Kidney (tissue), 14 donors: ENCODE data around the gene GDA. TPM values are rescaled to one million over a fixed set of nuclear protein-coding genes. Genes with fewer than 3 reads are reported as not detected.

Experiments used
- DNase-seq, 5 donors: peaks; one replicate each; pipeline ENCODE4 v3.0.0-alpha.2; 2013 to 2020
- FAIRE-seq: peaks from 2 replicates; lab custom pipeline; 2012; peaks lifted over from hg19 to GRCh38; lab: Jason Lieb, UNC
- H3K27ac ChIP-seq, 2 donors: one replicate each; pipeline ENCODE4 v1.7.0; 2013; ENCODE audit warnings: low read depth in 2 of 2, low read length in 2 of 2, inconsistent platforms in 1 of 2
- H3K27me3 ChIP-seq: one replicate; pipeline ENCODE4 v1.7.1; 2013; ENCODE audit warnings: low read length, inconsistent platforms; ENCODE audit not compliant: control insufficient read depth, insufficient read depth
- H3K36me3 ChIP-seq, 3 donors: one replicate each; pipeline versions ENCODE4 v1.7.0 to v1.7.1; 2013; ENCODE audit warnings: low read length in 3 of 3, control low read depth in 1 of 3, inconsistent platforms in 1 of 3; ENCODE audit not compliant: insufficient read depth in 3 of 3, control insufficient read depth in 2 of 3
- H3K4me1 ChIP-seq, 3 donors: one replicate each; pipeline versions ENCODE4 v1.7.0 to v1.7.1; 2013; ENCODE audit warnings: low read length in 3 of 3, inconsistent platforms in 1 of 3, low read depth in 1 of 3; ENCODE audit not compliant: control insufficient read depth in 2 of 3, insufficient read depth in 2 of 3
- H3K4me3 ChIP-seq, 3 donors: one replicate each; pipeline versions ENCODE4 v1.7.0 to v1.8.1; 2013; ENCODE audit warnings: low read length in 3 of 3, control low read depth in 1 of 3, inconsistent platforms in 1 of 3
- H3K9ac ChIP-seq, 3 donors: one replicate each; pipeline versions ENCODE4 v1.7.0 to v1.7.1; 2013; ENCODE audit warnings: low read length in 3 of 3, control low read depth in 1 of 3, inconsistent platforms in 1 of 3
- H3K9me3 ChIP-seq, 3 donors: one replicate each; pipeline versions ENCODE4 v1.7.0 to v1.7.1; 2013; ENCODE audit warnings: low read length in 3 of 3, control low read depth in 1 of 3, inconsistent platforms in 1 of 3; ENCODE audit not compliant: control insufficient read depth in 2 of 3, insufficient read depth in 1 of 3
- intact Hi-C: fragments of 100-400 bp; cut with DNase I; formaldehyde crosslinking; loops from one replicate; pipeline ENCODE4 v1.11.1; 2022
- polyA plus RNA-seq: library from polyadenylated mRNA; stranded (reverse); fragments of 350-450 nt; fragmentation: Illumina TruSeq; extraction: RNeasy Lipid Tissue Mini Kit (QIAGEN cat#74804); gene quantifications from one replicate; pipeline ENCODE4 v1.2.3, GENCODE V29; 2014; ENCODE audit warnings: low read depth, low replicate concordance; ENCODE audit not compliant: insufficient read depth
- total RNA-seq: library from RNA; stranded (reverse); fragmentation: NEBNext Ultra II Directional; extraction: Animal tissue kit (Norgen Biotek cat#: 25700); gene quantifications from one replicate; pipeline ENCODE4 v1.2.1, GENCODE V29; 2021
- TF ChIP-seq, protein P1 (sequence below): IDR thresholded peaks from 3 replicates; pipeline ENCODE4 v1.5.1; 2012; ENCODE audit warnings: mild to moderate bottlenecking, moderate library complexity, borderline replicate concordance; ENCODE audit not compliant: insufficient read depth; ENCODE audit errors: extremely low read depth
- donor health status: control.
- donor health status: control.
- donor health status: control.
- donor health status: control.
- donor health status: control.
- donor health status: DM: yes; HTN: yes; CAD: no.
- donor health status: Normal renal cell carcinoma (clear cell type).

GDA gene
- total and polyA plus RNA-seq, 2 donors from 2014 or later: 31.4 to 88.1 TPM

DNA sequence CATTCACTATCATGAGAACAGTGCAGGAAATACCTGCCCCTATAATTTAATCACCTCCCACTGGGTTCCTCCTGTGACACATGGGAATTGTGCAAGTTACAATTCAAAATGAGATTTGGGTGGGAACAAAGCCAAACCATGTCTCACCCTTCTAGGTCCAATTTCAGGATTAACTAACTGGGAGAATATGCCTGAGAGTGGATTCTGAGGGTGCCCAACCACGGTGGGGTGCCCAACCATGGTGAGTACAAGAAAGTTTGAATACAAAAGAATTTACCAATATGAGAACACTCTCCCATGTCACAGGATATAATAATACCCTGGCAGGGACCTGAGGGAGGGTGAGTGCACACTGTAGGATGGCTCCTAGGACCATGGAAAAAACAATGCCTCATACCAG is 17.2 kb upstream of the GDA start:
- Histone ChIP-seq H3K4me3 (no peak overlapping the region), H3K4me1 (no peaks in the 10 kb centered on the region), H3K27ac (no peak overlapping the region), H3K9me3 (no peaks in the 10 kb centered on the region), H3K9ac (no peak overlapping the region), H3K27me3 (no peaks in the 10 kb centered on the region), H3K36me3 (no peaks in the 10 kb centered on the region)
- FAIRE-seq (no peak), DNase-seq (no peak)
- TF ChIP-seq, protein P1, sequence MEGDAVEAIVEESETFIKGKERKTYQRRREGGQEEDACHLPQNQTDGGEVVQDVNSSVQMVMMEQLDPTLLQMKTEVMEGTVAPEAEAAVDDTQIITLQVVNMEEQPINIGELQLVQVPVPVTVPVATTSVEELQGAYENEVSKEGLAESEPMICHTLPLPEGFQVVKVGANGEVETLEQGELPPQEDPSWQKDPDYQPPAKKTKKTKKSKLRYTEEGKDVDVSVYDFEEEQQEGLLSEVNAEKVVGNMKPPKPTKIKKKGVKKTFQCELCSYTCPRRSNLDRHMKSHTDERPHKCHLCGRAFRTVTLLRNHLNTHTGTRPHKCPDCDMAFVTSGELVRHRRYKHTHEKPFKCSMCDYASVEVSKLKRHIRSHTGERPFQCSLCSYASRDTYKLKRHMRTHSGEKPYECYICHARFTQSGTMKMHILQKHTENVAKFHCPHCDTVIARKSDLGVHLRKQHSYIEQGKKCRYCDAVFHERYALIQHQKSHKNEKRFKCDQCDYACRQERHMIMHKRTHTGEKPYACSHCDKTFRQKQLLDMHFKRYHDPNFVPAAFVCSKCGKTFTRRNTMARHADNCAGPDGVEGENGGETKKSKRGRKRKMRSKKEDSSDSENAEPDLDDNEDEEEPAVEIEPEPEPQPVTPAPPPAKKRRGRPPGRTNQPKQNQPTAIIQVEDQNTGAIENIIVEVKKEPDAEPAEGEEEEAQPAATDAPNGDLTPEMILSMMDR: no peak
- intact Hi-C loops: no loop called here

DNA sequence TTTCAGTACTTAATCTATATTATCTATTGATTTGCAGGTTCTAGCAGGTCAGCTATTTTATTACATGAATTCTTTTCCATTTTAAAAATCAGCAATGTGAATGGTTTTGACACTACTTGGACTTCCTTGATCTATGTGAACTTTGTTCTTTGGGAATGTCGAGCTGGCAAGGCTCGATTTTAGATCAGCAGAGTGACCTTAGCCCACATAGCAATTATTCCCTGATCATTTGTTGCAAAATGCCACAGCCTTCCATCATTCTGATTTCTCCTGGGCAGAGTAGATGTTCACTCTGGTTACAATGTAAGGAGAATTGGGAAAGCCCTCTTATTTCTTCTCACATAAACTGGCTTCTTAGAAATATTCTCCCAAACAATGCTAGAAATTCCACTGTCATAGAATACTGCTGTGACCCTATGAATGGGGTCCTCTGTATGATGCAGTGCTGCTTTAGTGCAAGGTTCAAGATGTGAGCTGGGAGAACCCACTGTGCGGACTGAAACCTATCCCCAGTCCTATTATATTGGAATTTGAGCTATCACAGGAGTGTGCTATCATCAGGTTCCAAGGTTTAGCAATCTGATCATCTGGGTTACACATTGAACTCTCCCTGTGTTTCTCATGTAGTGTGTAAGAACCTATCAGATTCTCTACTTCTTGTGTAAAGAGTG is 15.7 kb upstream of the GDA start:
- Histone ChIP-seq H3K9me3 (no peaks in the 10 kb centered on the region), H3K27me3 (no peaks in the 10 kb centered on the region), H3K9ac (no peak overlapping the region), H3K4me3 (no peak overlapping the region), H3K27ac (peak overlapping the region in 1 of 2 donors; percentile 4), H3K4me1 (no peaks in the 10 kb centered on the region), H3K36me3 (no peaks in the 10 kb centered on the region)
- intact Hi-C loops: no loop called here
- DNase-seq (no peak), FAIRE-seq (no peak)
- TF ChIP-seq, protein P1: no peak

DNA sequence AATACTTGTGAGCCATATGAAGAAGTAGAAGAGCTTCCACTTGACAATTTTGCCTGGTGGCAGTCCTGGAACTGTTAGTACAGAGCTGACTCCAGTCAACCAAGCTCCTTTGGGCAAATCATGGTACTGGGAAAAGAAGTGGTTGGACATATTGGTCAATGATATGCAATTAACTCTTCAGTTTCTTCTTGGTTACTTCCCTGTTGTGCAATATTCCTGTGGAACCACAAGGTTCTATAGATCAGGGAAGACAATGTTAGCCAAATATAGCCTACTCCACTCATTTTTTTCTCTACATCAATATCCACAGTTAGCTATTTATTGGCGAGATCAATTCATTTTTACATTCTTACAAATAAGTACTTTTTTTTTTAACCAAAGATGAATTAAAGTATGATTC is 14.4 kb upstream of the GDA start:
- intact Hi-C loops: no loop called here
- no peak for FAIRE-seq

More for the DNA sequence above, 14.4 kb upstream of the GDA start:
- Histone ChIP-seq H3K4me3 (no peak overlapping the region), H3K27me3 (no peaks in the 10 kb centered on the region), H3K36me3 (no peaks in the 10 kb centered on the region), H3K27ac (no peak overlapping the region), H3K9ac (no peak overlapping the region), H3K9me3 (no peaks in the 10 kb centered on the region), H3K4me1 (no peaks in the 10 kb centered on the region)
- TF ChIP-seq, protein P1: no peak
- no peak for DNase-seq
